Osteocyte (in vitro differentiated cells): ENCODE results near the gene PAIP2. TPM values are rescaled to one million over a fixed set of nuclear protein-coding genes. Genes with fewer than 3 reads are reported as not detected.
A peak's percentile ranks its signal among the peaks of the same experiment; 100 is the strongest.

Experiments
- DNase-seq: peaks from one replicate; pipeline ENCODE4 v3.0.0; 2021; ENCODE audit warnings: mixed read lengths; ENCODE audit not compliant: unreplicated experiment; ENCODE audit errors: extremely low spot score
- H3K27ac Mint-ChIP-seq: one replicate; pipeline ENCODE4 v1.8.0; 2021; ENCODE audit warnings: mild to moderate bottlenecking, mixed read lengths; ENCODE audit not compliant: unreplicated experiment
- H3K27me3 Mint-ChIP-seq: one replicate; pipeline ENCODE4 v1.8.0; 2021; ENCODE audit warnings: mixed read lengths; ENCODE audit not compliant: unreplicated experiment
- H3K36me3 Mint-ChIP-seq: one replicate; pipeline ENCODE4 v1.8.0; 2021; ENCODE audit warnings: mixed read lengths; ENCODE audit not compliant: unreplicated experiment
- H3K4me1 Mint-ChIP-seq: one replicate; pipeline ENCODE4 v1.8.0; 2021; ENCODE audit warnings: mixed read lengths; ENCODE audit not compliant: unreplicated experiment
- H3K4me3 Mint-ChIP-seq: one replicate; pipeline ENCODE4 v1.8.0; 2021; ENCODE audit warnings: mild to moderate bottlenecking, moderate library complexity, mixed read lengths; ENCODE audit not compliant: unreplicated experiment
- H3K9me3 Mint-ChIP-seq: one replicate; pipeline ENCODE4 v1.8.0; 2021; ENCODE audit warnings: mixed read lengths; ENCODE audit not compliant: unreplicated experiment
- total RNA-seq: library from RNA; stranded (reverse); gene quantifications from 2 replicates; pipeline ENCODE4 v1.2.1, GENCODE V29; 2021
- TF ChIP-seq, protein P1 (sequence below): fragments of 200-600 bp; sonication (generic); IDR thresholded peaks from 2 replicates; pipeline ENCODE4 v1.5.0; 2021; ENCODE audit warnings: antibody characterized with exemption, mild to moderate bottlenecking, moderate library complexity

PAIP2 gene
- total RNA-seq, 1 donor from 2014 or later, result 71.8 TPM

DNA sequence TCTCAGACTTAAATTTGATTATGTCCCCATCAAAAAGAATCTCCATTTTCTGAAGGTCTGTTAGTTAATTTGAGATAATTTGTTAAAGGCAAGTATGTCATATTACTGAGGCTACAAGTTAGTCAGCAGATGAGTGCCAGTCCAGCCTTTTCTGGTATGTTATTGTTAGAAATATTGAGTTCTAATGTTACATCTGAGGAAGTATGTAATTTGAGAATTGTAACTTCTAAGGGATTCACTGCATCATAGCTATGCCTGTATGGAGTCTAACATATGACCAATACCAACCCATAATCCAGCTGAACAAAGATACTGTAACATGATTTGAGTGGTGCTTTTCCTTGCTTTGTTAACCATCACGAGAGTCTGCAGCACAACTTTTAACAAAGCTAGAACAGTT, 27.5 kb downstream of the PAIP2 start:
- Mint-ChIP-seq H3K4me1 (peaks cover 26% of the 10 kb centered on the region), H3K9me3 (no peaks in the 10 kb centered on the region), H3K36me3 (peaks cover 33% of the 10 kb centered on the region), H3K27me3 (no peaks in the 10 kb centered on the region), H3K27ac (peak overlapping the region; percentile 82), H3K4me3 (no peak overlapping the region)
- TF ChIP-seq, protein P1, sequence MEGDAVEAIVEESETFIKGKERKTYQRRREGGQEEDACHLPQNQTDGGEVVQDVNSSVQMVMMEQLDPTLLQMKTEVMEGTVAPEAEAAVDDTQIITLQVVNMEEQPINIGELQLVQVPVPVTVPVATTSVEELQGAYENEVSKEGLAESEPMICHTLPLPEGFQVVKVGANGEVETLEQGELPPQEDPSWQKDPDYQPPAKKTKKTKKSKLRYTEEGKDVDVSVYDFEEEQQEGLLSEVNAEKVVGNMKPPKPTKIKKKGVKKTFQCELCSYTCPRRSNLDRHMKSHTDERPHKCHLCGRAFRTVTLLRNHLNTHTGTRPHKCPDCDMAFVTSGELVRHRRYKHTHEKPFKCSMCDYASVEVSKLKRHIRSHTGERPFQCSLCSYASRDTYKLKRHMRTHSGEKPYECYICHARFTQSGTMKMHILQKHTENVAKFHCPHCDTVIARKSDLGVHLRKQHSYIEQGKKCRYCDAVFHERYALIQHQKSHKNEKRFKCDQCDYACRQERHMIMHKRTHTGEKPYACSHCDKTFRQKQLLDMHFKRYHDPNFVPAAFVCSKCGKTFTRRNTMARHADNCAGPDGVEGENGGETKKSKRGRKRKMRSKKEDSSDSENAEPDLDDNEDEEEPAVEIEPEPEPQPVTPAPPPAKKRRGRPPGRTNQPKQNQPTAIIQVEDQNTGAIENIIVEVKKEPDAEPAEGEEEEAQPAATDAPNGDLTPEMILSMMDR, result no peak
- no peak for DNase-seq

- Mint-ChIP-seq H3K4me3 (no peak overlapping the region), H3K27ac (no peak overlapping the region), H3K27me3 (no peaks in the 10 kb centered on the region), H3K4me1 (peaks cover 26% of the 10 kb centered on the region), H3K36me3 (peaks cover 21% of the 10 kb centered on the region), H3K9me3 (no peaks in the 10 kb centered on the region)
- TF ChIP-seq, protein P1, result no peak
- no peak for DNase-seq
Measured at GRCh38 chr5:139371482-139372435, 30.1 kb downstream of the PAIP2 start.

- no peaks in the 10 kb centered on the region for H3K27me3 Mint-ChIP-seq
- H3K9me3 Mint-ChIP-seq, result no peaks in the 10 kb centered on the region
- H3K27ac Mint-ChIP-seq, result no peak overlapping the region
- no peak overlapping the region for H3K4me3 Mint-ChIP-seq
- no peak for DNase-seq
- H3K4me1 Mint-ChIP-seq, result peaks cover 10% of the 10 kb centered on the region
- TF ChIP-seq, protein P1, result no peak
- H3K36me3 Mint-ChIP-seq, result peaks cover 16% of the 10 kb centered on the region
Measured at GRCh38 chr5:139374909-139375308, 33.3 kb downstream of the PAIP2 start.

GRCh38 chr5:139376364-139376763, 34.7 kb downstream of the PAIP2 start:
- TF ChIP-seq, protein P1, result no peak
- Mint-ChIP-seq H3K4me3 (no peak overlapping the region), H3K27me3 (no peaks in the 10 kb centered on the region), H3K4me1 (peaks cover 8% of the 10 kb centered on the region), H3K36me3 (peaks cover 14% of the 10 kb centered on the region), H3K9me3 (no peaks in the 10 kb centered on the region), H3K27ac (no peak overlapping the region)
- no peak for DNase-seq

DNA sequence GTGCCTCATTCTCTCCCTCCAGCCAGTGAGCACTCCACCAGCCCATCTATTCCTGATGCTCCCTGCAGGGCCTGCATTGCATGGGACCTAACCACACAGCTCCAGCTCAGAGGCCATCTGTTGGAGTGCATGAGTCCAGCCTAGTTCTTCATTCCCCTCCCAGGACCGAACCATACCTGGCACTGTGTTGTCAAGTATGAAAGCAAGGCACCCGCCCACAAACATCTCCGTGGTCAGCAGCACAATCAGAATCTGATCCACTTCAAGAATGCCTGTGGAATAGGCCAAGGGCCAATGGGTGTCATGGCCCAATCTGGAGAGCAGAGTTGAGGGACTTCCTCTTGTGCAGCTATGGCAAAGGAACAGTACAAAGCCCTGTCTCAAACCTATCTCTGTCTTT, 35.6 kb downstream of the PAIP2 start:
- TF ChIP-seq, protein P1, result no peak
- Mint-ChIP-seq H3K36me3 (peaks cover 7% of the 10 kb centered on the region), H3K4me1 (peaks cover 8% of the 10 kb centered on the region), H3K27ac (no peak overlapping the region), H3K9me3 (no peaks in the 10 kb centered on the region), H3K27me3 (no peaks in the 10 kb centered on the region), H3K4me3 (no peak overlapping the region)
- no peak for DNase-seq
